ENCODE measurements around the gene KIAA0040. TPM values are rescaled to one million over a fixed set of nuclear protein-coding genes. Genes with fewer than 3 reads are reported as not detected.
A peak's percentile ranks its signal among the peaks of the same experiment; 100 is the strongest.

KIAA0040 gene
- total and polyA plus RNA-seq, 8 donors: 17.6 to 42.9 (median 21.9) TPM

- intact Hi-C loops (cut with DNase I): loop anchor here in 1 of 2 donors (5.0 kb wide), 1 partner anchor 98 kb away; no protein-coding TSS in a partner anchor
- H3K4me1 ChIP-seq: peaks cover 8 to 36% of the 10 kb centered on the region in 2 donors
Measured at GRCh38 chr1:175129997-175130648, 62.5 kb downstream of the KIAA0040 start.

GRCh38 chr1:175129644-175129996, 63.0 kb downstream of the KIAA0040 start:
- Histone ChIP-seq H3K27ac (peak overlapping the region; percentile 50 to 60), H3K36me3 (no peaks in the 10 kb centered on the region), H3K27me3 (no peaks in the 10 kb centered on the region), H3K4me3 (no peak overlapping the region), H3K9me3 (no peaks in the 10 kb centered on the region), H3K4me1 (peaks cover 8 to 41% of the 10 kb centered on the region in 2 donors)
- ATAC-seq: no peak
- no peak for DNase-seq
- TF ChIP-seq CTCF (IDR thresholded peaks at IDR 0.05): no peak
- intact Hi-C loops (cut with DNase I): no loop called here

More at GRCh38 chr1:175129997-175130648, 62.5 kb downstream of the KIAA0040 start:
- H3K27me3 ChIP-seq: no peaks in the 10 kb centered on the region
- H3K4me3 ChIP-seq: no peak overlapping the region
- peak overlapping the region; percentile 50 to 60 for H3K27ac ChIP-seq
- H3K9me3 ChIP-seq: no peaks in the 10 kb centered on the region
- TF ChIP-seq CTCF (IDR thresholded peaks at IDR 0.05): no peak
- DNase-seq (peak in 1 of 4 donors; percentile 29), ATAC-seq (peak; percentile 16)
- H3K36me3 ChIP-seq: no peaks in the 10 kb centered on the region

DNA sequence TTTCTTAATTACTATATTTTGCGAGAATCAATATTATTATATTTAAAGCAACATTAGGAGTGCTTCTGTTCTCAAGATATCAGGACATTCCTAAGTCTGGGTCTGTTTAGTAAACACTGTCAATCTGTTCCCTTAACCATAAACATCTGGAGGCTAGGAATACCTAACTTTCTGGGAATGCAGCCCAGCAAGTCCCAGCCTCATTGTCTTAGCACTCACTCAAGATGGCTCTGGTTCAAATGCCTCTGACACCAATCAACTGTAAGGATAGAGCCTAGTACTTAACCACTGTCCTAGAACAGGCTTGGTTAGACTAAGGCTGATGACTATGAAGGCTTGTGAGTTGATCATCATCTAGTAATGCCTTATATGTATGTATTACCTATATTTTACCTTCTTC, 63.4 kb downstream of the KIAA0040 start:
- Histone ChIP-seq H3K36me3 (no peaks in the 10 kb centered on the region), H3K27ac (peak overlapping the region; percentile 50 to 60), H3K27me3 (no peaks in the 10 kb centered on the region), H3K4me1 (peaks cover 8 to 44% of the 10 kb centered on the region in 2 donors), H3K4me3 (no peak overlapping the region), H3K9me3 (no peaks in the 10 kb centered on the region)
- DNase-seq (peak in 2 of 4 donors; percentile 77 to 80), ATAC-seq (peak; percentile 32)
- TF ChIP-seq CTCF (IDR thresholded peaks at IDR 0.05): no peak
- intact Hi-C loops (cut with DNase I): no loop called here

DNA sequence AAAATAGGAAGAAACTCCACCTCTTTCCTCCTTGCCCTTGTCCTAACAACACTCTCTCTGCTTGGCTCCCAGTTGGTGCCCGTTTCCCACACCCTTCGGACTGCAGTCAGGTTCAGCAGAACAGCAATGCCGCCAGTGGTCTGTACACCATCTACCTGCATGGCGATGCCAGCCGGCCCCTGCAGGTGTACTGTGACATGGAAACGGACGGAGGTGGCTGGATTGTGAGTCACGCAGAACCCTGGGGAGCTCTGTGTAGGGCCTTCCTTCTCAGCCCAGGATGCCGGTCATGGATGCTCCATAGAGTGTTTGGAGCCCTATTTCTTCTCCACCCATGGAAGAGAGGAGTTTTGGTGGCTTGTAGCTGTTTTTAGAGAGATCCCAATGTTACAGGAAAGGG, 64.1 kb downstream of the KIAA0040 start:
- TF ChIP-seq CTCF (IDR thresholded peaks at IDR 0.05): no peak
- ATAC-seq (no peak), DNase-seq (no peak)
- Histone ChIP-seq H3K4me1 (peaks cover 8 to 44% of the 10 kb centered on the region in 2 donors), H3K27me3 (no peaks in the 10 kb centered on the region), H3K9me3 (no peaks in the 10 kb centered on the region), H3K36me3 (no peaks in the 10 kb centered on the region), H3K27ac (peak overlapping the region; percentile 24 to 60), H3K4me3 (no peak overlapping the region)
- intact Hi-C loops (cut with DNase I): no loop called here

DNA sequence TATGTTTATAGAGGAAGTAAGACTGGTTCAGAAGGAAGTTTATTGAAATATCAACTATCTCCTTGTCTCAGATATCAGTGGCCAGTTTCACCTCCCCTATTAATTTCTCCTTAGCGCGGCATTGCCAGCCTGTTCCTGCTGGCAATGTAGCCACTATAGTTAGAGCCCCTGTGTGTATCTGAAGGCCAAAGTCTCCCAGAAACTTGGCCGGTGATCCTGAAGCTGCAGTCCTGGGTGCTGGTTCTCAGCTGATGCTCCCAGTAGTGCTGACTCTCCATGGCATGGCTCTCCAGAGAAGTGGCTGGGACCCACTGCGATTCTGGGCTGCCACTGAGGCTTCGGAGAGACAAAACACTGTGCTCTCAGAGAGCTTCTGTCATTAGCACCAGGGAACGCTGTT, 65.0 kb downstream of the KIAA0040 start:
- no peaks in the 10 kb centered on the region for H3K36me3 ChIP-seq
- no peak for DNase-seq
- ATAC-seq: no peak
- H3K4me3 ChIP-seq: no peak overlapping the region
- peaks cover 8 to 44% of the 10 kb centered on the region in 2 donors for H3K4me1 ChIP-seq
- peak overlapping the region in 1 of 2 donors; percentile 60 for H3K27ac ChIP-seq
- no peak for TF ChIP-seq CTCF (IDR thresholded peaks at IDR 0.05)
- no peaks in the 10 kb centered on the region for H3K27me3 ChIP-seq
- intact Hi-C loops (cut with DNase I): no loop called here
- no peaks in the 10 kb centered on the region for H3K9me3 ChIP-seq

Measured in left lung (tissue), 10 donors.